Lung (tissue), 12 donors: Measurements from ENCODE around the gene USP37. TPM values are rescaled to one million over a fixed set of nuclear protein-coding genes. Genes with fewer than 3 reads are reported as not detected.

Experiments
- ATAC-seq: fragments of 200-7000 bp; cut with Tn5 transposase; one replicate; pipeline ENCODE4 v1.9.1; 2020; ENCODE audit warnings: moderate number of reproducible peaks; ENCODE audit not compliant: insufficient read depth, low FRiP score
- DNase-seq, 3 donors: peaks; one replicate each; pipeline ENCODE4 v3.0.0-alpha.2; 2013 to 2017
- H3K27ac ChIP-seq, 2 donors: one replicate each; pipeline ENCODE4 v1.5.1; 2013; ENCODE audit warnings: mild to moderate bottlenecking in 2 of 2, moderate library complexity in 2 of 2, control low read depth in 1 of 2, inconsistent platforms in 1 of 2, low read depth in 1 of 2, low read length in 1 of 2
- H3K27me3 ChIP-seq, 3 donors: one replicate each; pipeline ENCODE4 v1.5.1; 2013; ENCODE audit warnings: low read length in 2 of 3; ENCODE audit not compliant: control insufficient read depth in 3 of 3, insufficient read depth in 3 of 3
- H3K36me3 ChIP-seq, 4 donors: one replicate each; pipeline ENCODE4 v1.5.1; 2013; ENCODE audit warnings: low read length in 4 of 4, mild to moderate bottlenecking in 1 of 4, moderate library complexity in 1 of 4; ENCODE audit not compliant: control insufficient read depth in 4 of 4, insufficient read depth in 4 of 4
- H3K4me1 ChIP-seq, 5 donors: one replicate each; pipeline ENCODE4 v1.5.1; 2013; ENCODE audit warnings: low read length in 5 of 5, mild to moderate bottlenecking in 2 of 5, moderate library complexity in 1 of 5; ENCODE audit not compliant: control insufficient read depth in 5 of 5, insufficient read depth in 5 of 5
- H3K4me3 ChIP-seq: one replicate; pipeline ENCODE4 v1.5.1; 2013; ENCODE audit warnings: mild to moderate bottlenecking, control low read depth, moderate library complexity
- H3K9ac ChIP-seq, 2 donors: one replicate each; pipeline ENCODE4 v1.5.1; 2013; ENCODE audit warnings: low read length in 2 of 2, control low read depth in 1 of 2; ENCODE audit not compliant: insufficient read depth in 1 of 2
- H3K9me3 ChIP-seq, 4 donors: one replicate each; pipeline ENCODE4 v1.5.1; 2013; ENCODE audit warnings: low read length in 3 of 4, mild to moderate bottlenecking in 1 of 4, moderate library complexity in 1 of 4; ENCODE audit not compliant: control insufficient read depth in 4 of 4, insufficient read depth in 3 of 4
- WGBS, 2 donors: extraction: QIAGEN DNeasy Blood & Tissue Kit; methylation state at CpG; one replicate each; pipeline ENCODE4 v1.1.7; 2013; 5-methylcytosine and 5-hydroxymethylcytosine counted together
- polyA plus RNA-seq, 2 donors: library from polyadenylated mRNA; stranded (reverse); fragments of 200-250 nt; gene quantifications; one replicate each; pipeline ENCODE4 v1.2.1, GENCODE V29; 2013
- total RNA-seq, 2 donors: library from RNA; depleted of rRNA in 1 of 2; stranded (reverse); fragments of >200 nt in 1 of 2; gene quantifications; one replicate each; pipeline ENCODE4 v1.2.1, GENCODE V29; 2014 to 2021
- TF ChIP-seq, protein P1 (sequence below): IDR thresholded peaks from 2 replicates; pipeline ENCODE4 v1.5.1; 2012; ENCODE audit warnings: mild to moderate bottlenecking; ENCODE audit errors: control extremely low read depth, extremely low read depth
- donor health status: control.
- donor health status: control.
- donor health status: Bipolar disorder and iron deficiency.
- donor health status: healthy.
- donor health status: DM: yes; HTN: yes; CAD: no.

The USP37 gene
- total and polyA plus RNA-seq, 4 donors = 2.6 to 23.5 (median 8.1) TPM

DNA sequence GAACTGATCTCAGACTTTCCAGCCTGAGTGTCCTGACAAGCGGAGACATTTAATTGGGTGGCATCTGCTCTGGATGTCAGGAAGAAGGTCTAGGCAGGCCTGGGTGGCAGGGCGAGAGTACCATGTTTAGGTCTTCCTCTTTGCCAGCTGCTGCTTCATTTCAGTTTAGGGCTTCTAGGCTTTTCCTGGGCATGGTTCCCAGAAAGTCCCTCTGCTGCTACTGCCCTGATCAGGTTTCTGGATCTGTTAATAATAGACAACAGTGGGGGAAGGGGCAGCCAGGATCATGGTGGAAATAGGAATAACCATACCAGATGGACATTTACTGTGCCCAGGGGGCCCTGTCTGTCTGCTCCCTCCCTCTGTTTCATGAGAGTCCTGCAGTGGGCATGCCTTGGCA, 37.3 kb upstream of the USP37 start:
- TF ChIP-seq, protein P1, sequence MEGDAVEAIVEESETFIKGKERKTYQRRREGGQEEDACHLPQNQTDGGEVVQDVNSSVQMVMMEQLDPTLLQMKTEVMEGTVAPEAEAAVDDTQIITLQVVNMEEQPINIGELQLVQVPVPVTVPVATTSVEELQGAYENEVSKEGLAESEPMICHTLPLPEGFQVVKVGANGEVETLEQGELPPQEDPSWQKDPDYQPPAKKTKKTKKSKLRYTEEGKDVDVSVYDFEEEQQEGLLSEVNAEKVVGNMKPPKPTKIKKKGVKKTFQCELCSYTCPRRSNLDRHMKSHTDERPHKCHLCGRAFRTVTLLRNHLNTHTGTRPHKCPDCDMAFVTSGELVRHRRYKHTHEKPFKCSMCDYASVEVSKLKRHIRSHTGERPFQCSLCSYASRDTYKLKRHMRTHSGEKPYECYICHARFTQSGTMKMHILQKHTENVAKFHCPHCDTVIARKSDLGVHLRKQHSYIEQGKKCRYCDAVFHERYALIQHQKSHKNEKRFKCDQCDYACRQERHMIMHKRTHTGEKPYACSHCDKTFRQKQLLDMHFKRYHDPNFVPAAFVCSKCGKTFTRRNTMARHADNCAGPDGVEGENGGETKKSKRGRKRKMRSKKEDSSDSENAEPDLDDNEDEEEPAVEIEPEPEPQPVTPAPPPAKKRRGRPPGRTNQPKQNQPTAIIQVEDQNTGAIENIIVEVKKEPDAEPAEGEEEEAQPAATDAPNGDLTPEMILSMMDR = no peak
- Histone ChIP-seq H3K4me1 (peaks cover 0 to 23% (median 0%) of the 10 kb centered on the region in 5 donors), H3K4me3 (no peak overlapping the region), H3K9ac (no peak overlapping the region), H3K9me3 (no peaks in the 10 kb centered on the region), H3K36me3 (no peaks in the 10 kb centered on the region), H3K27ac (no peak overlapping the region), H3K27me3 (no peaks in the 10 kb centered on the region)
- ATAC-seq = no peak
- peak; percentile 27 to 84 (median 65) for DNase-seq
- WGBS, 2 donors = 84 to 87% methylated on average over 2 of the region's 2 CpGs

DNA sequence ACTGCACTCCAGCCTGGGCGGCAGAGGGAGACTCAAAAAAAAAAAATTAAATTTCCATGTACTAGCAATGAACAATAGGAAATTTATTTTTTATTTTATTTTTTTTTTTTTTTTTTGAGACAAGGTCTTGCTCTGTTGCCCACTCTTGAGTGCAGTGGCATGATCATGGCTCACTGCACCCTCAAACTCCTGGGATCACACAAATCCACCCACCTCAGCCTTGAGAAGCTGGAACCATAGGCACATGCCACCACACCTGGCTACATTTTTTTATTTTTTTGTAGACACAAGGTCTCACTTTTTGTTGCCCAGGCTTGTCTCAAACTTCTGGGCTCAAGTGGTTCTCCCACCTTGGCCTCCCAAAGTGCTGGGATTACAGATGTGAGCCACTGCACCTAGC, 17.4 kb upstream of the USP37 start:
- TF ChIP-seq, protein P1 = no peak
- Histone ChIP-seq H3K9ac (no peak overlapping the region), H3K9me3 (no peaks in the 10 kb centered on the region), H3K4me3 (no peak overlapping the region), H3K4me1 (peaks cover 0 to under 1% (median 0%) of the 10 kb centered on the region in 5 donors), H3K27me3 (no peaks in the 10 kb centered on the region), H3K27ac (no peak overlapping the region), H3K36me3 (peaks cover 19 to 43% (median 34%) of the 10 kb centered on the region in 4 donors)
- no peak for DNase-seq
- WGBS, 2 donors = 100% methylated on average over 1 of the region's 1 CpG
- ATAC-seq = no peak

DNA sequence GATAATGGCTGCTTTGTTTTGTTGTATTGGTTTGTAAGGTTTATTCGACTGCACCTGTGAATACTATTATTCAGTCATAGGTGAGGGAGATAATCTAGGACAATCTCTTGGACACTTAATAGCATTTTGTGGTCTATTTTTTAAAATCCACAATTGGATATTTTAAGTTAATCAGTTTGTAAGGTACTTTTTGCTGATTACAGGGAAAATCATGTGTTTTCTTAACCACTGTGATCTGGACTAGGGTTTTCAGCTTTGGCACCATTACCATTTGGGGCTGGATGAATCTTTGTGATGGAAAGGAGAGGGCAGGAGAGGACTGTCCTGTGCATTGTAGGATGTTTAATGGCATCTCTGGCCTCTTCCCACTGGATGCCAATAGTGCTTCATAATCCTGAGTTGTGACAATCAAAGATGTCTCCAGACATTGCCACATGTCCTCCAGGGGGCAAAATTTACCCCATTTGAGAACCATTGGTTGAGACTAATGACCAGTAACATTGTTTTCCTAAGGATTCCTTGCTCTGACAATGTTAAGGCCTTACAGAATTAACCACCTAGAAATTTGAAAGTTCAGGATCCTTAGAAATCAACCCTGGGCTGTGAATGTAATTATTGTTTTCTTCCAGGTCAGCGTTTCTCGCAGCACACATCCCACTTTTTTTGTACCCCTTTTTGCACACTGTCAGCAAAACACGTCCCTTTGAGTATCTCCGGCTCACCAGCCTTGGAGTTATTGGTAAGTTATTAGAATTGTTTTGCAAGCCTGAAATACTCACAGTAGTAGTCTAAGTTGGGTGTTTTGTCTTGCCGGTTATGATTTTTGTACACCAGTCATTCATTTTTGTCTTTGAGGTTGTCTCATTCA, 16.1 kb upstream of the USP37 start:
- H3K36me3 ChIP-seq = peaks cover 14 to 38% (median 24%) of the 10 kb centered on the region in 4 donors
- H3K9ac ChIP-seq = no peak overlapping the region
- H3K4me1 ChIP-seq = peaks cover 0 to 2% (median 0%) of the 10 kb centered on the region in 5 donors
- WGBS, 2 donors = 95 to 98% methylated on average over 6 of the region's 6 CpGs
- TF ChIP-seq, protein P1 = no peak
- DNase-seq (no peak), ATAC-seq (no peak)
- H3K9me3 ChIP-seq = no peaks in the 10 kb centered on the region
- H3K4me3 ChIP-seq = no peak overlapping the region
- H3K27ac ChIP-seq = no peak overlapping the region
- no peaks in the 10 kb centered on the region for H3K27me3 ChIP-seq
